Gastrocnemius medialis (tissue), 4 donors: Measurements from ENCODE around the gene EBLN2.

Experiments
- POLR2A ChIP-seq, 2 donors: fragments of 450-650 bp; IDR thresholded peaks; one replicate each; pipeline ENCODE4 v1.6.1; 2017; ENCODE audit warnings: antibody characterized with exemption in 2 of 2, mild to moderate bottlenecking in 2 of 2, moderate library complexity in 2 of 2
- TF ChIP-seq, protein P1 (sequence below), 5 experiments: fragments of 450-650 bp in 3 of 5; fragments of 200-600 bp in 2 of 5; sonication (generic) in 2 of 5; IDR thresholded peaks in 4 of 5; conservative IDR thresholded peaks in 1 of 5; 1 replicate in 4 of 5; 2 replicates in 1 of 5; pipeline ENCODE4 v1.5.1; 2016 to 2019; ENCODE audit warnings: antibody characterized with exemption in 5 of 5, mild to moderate bottlenecking in 3 of 5, moderate library complexity in 3 of 5

DNA sequence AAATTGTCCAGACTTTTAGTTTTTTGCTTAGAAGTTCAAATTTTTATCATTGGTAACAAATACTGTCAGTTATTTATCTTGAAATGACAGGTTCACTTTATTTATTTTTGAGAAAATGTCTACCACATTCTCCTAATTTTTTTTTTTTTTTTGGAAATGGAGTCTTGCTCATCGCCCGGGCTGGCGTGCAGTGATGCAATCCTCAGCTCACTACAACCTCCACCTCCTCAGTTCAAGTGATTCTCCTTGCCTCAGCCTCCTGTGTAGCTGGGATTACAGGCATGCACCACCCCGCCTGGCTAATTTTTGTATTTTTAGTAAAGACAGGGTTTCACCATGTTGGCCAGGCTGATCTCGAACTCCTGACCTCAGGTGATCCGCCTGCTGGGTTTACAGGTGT, 16.1 kb upstream of the EBLN2 start:
- no peak for TF ChIP-seq POLR2A (IDR thresholded peaks at IDR 0.05)
- TF ChIP-seq, protein P1, sequence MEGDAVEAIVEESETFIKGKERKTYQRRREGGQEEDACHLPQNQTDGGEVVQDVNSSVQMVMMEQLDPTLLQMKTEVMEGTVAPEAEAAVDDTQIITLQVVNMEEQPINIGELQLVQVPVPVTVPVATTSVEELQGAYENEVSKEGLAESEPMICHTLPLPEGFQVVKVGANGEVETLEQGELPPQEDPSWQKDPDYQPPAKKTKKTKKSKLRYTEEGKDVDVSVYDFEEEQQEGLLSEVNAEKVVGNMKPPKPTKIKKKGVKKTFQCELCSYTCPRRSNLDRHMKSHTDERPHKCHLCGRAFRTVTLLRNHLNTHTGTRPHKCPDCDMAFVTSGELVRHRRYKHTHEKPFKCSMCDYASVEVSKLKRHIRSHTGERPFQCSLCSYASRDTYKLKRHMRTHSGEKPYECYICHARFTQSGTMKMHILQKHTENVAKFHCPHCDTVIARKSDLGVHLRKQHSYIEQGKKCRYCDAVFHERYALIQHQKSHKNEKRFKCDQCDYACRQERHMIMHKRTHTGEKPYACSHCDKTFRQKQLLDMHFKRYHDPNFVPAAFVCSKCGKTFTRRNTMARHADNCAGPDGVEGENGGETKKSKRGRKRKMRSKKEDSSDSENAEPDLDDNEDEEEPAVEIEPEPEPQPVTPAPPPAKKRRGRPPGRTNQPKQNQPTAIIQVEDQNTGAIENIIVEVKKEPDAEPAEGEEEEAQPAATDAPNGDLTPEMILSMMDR (IDR thresholded peaks at IDR 0.05 in 4 of 5, conservative IDR thresholded peaks at IDR 0.05 in 1 of 5) = no peak
